Epithelial cell of esophagus (primary cell): ENCODE results near the gene FHIT.

Experiments used
- DNase-seq: peaks from one replicate; pipeline ENCODE4 v3.0.0; 2010; ENCODE audit warnings: low read depth
- H3K4me3 ChIP-seq: 2 replicates; pipeline ENCODE4 v1.5.1; 2011; ENCODE audit warnings: mild to moderate bottlenecking, low read length, control low read depth
- CTCF ChIP-seq: IDR thresholded peaks from 2 replicates; pipeline ENCODE4 v1.5.1; 2011; ENCODE audit warnings: low read depth, mild to moderate bottlenecking, low read length, control low read depth, inconsistent platforms; ENCODE audit not compliant: insufficient read depth; ENCODE audit errors: missing control alignments

The FHIT gene

DNA sequence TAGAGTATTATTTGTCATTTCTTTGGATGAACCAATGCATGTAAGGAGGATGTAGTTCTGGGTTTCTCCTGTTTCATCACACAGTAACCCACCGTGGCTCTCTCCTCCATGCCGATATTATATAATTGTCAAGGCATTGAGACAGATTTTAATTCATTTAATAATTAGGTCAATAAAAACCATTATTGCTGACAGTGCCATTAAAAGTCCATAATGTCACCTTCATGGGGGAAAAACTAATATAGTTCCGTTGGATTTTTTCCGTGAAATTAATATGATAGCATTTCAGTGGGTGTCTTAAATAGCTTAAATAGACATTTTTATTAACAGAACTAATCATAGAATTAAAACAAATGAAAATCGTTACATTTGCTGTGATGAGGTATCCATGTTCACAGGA, 1453.7 kb downstream of the FHIT start:
- DNase-seq: no peak
- no peak for TF ChIP-seq CTCF
- H3K4me3 ChIP-seq: no peak overlapping the region

DNA sequence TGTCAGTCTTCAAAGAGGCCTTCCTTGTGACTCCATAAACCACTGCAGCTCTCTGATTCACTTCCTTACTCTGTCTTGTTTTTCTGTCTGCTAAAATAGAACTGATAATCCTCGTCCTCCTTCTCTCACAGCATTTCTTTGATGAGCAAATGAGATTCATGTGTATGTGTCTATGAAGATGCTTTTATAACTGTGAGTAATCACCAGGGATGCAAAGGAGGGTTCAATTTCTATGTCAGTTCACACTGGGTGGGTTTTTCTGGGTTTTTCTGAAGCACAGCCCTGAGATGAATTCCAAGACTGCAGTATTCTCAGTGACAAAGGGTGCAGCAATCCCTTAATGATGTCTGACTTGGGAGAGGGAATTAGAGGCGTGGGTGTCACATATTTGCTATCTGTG, 1454.8 kb downstream of the FHIT start:
- no peak for TF ChIP-seq CTCF
- no peak overlapping the region for H3K4me3 ChIP-seq
- DNase-seq: no peak

GRCh38 chr3:59795756-59796155, 1455.5 kb downstream of the FHIT start:
- TF ChIP-seq CTCF: no peak
- DNase-seq: no peak
- no peak overlapping the region for H3K4me3 ChIP-seq

DNA sequence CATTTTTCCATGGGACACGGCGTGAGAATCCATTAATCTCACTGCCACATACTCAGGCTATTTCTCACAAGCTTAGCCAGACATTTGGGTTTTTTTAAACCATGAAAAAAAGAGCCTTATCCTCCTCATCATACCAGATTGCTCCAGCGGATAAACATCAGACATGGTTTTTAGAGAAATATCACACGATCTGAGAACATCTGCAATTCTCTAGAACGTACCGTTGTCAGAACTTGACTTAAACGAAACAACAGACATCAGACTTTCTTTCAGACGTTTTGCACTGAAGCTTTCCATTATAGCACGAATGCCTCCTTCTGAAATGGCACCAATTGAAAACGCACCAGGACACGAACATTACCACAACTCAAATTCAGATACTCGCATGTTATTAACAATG, 1457.3 kb downstream of the FHIT start:
- DNase-seq: no peak
- TF ChIP-seq CTCF: no peak
- H3K4me3 ChIP-seq: no peak overlapping the region

DNA sequence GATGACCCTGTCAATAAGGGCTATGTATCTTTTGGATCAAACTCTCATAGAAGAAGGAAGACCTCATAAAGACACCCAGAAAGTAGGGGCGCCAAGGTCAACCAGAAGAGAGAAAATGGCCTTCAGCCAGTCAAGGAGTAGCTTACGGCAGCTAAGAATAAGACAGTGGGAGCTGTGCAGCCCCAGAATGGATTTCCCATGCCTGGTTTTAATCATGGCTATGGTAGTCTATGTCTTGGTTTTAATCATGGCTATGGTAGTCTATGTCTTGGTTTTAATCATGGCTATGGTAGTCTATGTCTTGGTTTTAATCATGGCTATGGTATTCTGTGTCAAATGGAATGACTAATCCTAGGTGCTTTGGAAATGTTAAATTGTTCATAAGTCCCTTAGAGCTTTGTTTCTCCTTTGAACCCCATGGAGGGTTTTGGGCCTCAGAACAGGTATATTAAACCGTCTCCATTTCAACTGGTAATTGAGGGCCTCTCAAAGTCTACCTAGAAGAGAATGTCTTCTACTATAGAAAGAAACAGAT, 1459.4 kb downstream of the FHIT start:
- DNase-seq: no peak
- no peak for TF ChIP-seq CTCF
- no peak overlapping the region for H3K4me3 ChIP-seq

- no peak for TF ChIP-seq CTCF
- DNase-seq: no peak
- no peak overlapping the region for H3K4me3 ChIP-seq
Observed at GRCh38 chr3:59790241-59790640, 1461.0 kb downstream of the FHIT start.

GRCh38 chr3:59788801-59789200, 1462.5 kb downstream of the FHIT start:
- DNase-seq: no peak
- H3K4me3 ChIP-seq: no peak overlapping the region
- TF ChIP-seq CTCF: no peak
